Hematopoietic multipotent progenitor cell treated with erythropoietin and hydrocortisone succinate and interleukin-3 and kit ligand, for 8 days (in vitro differentiated cells): ENCODE data around the gene GNPTG.

Experiments used
- DNase-seq: peaks from one replicate; pipeline ENCODE4 v3.0.0-alpha.2; 2015

The GNPTG gene

DNA sequence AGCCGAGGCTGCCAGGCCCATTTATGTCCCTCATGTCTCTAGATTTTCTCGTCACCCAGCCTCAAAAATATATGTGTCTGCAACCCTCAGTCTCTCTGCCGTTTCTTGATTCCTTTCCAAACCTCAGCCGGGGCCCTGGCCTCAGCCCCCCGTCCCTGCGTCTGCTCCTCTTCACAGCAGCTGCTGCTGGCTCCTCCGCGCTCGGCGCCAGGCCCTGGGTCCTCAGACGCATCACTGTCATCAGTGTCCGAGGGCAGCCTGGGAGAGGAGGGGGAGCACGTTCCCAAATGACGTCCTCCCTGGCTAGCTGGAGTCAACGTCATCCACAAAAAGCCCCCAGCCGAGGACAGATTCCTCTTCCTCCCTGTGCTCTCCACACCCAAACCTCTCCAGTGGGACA is 2.4 kb upstream of the GNPTG start:
- no peak for DNase-seq

DNA sequence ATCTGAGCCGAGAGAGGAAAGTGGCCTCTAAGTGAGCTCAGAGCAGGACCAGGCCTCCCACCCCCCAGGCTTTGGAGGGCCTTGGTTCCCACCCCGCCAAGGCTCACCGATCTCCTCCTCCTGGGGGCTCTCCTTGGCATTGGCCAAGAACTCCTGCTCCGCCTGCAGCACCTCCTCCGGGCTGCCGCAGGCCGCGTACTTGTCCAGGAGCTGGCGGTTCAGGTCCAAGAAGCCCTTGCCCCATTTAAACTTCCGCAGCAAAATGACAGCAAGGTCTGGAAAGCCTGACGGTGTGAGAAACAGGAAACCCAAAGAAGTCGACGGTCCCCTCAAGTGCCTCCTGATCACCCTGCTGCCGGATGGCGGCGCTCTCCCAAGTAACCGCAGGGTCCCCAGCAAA is 1.8 kb upstream of the GNPTG start:
- no peak for DNase-seq

DNA sequence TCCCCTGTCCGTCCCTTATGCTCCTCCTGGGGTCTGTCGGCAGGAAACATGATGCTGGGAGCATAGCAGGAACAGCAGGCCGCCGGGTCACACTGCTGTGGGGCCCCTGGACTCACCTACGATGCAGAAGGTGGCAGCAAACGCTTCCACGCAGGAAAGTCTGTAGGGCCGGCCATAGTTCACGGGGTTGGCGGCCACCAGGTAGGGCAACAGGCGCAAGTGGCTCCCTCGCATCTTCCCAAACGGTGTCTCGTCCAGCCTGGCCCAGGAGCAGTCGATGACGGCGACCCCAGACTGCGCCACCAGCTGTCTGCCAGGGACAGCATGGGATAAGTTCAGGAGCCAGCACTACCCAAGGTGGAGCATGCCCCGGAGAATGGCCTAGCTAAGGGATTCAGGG is 1.0 kb upstream of the GNPTG start:
- DNase-seq, result no peak

DNA sequence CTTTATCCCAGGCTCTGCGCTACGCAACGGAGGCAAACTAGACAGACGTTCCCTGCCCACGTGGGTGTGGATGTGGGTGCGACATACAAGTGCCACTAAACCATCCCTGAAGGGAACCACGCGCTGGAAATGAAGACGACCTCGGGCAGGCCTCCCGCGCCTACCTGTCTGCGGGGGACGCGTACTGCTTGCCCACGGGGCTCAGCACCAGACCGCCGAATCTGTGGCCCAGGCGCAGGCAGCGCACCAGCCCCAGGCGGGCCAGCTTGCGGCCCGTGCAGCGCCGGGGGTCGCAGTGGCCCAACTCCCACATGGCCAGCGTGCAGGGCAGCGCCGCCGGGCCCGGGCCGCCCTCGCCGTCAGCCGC is 533 bp upstream of the GNPTG start:
- DNase-seq, result peak; percentile 35

DNA sequence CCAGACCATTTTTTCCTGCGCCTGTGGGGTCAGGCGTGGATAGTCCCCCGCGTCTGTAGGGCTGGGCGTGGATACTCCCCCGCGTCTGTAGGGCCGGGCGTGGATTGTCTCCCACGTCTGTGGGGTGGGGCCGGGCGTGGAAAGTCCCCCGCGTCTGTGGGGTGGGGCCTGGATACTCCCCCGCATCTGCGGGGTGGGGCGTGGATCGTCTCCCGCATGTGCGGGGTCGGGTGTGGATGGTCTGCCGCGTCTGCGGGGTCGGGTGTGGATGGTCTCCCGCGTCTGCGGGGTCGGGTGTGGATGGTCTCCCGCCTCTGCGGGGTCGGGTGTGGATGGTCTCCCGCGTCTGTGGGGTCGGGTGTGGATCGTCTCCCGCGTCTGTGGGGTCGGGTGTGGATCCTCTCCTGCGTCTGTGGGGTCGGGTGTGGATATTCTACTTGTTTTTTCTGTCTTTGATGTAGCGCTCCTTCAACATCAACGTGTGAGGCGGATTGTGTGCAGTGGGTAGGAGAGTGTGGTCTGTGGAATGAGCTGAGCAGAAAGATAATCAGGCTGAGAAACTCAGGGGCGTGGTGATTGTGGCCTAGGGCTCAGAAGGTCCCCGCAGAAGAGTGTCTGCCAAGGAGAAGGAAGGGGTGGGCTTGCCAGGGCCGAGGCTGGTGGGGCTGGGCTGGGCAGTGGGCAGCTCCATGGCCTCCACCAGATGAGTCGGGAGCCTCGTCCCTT is 3.2 kb downstream of the GNPTG start:
- peak; percentile 70 for DNase-seq

DNA sequence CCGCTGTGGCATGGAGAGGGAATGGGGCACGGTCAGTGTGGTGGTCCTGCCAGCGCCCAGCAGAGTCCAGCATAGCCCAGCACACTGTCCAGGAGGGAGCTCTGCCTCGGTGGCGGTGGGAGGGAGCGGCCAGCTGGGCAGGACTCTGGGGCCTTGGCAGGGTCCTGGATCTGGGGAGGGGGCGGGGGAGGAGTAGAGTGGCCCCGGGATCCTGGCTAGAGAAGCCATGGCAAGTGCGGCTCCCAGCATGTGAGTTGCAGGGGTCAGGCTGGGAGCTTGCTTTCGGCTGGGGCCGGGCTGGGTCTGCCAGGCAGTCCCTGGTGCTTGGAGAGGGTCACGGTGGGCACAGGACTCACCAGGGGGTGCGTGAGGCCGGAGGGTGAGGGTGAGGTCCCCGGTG is 3.9 kb downstream of the GNPTG start:
- no peak for DNase-seq

DNA sequence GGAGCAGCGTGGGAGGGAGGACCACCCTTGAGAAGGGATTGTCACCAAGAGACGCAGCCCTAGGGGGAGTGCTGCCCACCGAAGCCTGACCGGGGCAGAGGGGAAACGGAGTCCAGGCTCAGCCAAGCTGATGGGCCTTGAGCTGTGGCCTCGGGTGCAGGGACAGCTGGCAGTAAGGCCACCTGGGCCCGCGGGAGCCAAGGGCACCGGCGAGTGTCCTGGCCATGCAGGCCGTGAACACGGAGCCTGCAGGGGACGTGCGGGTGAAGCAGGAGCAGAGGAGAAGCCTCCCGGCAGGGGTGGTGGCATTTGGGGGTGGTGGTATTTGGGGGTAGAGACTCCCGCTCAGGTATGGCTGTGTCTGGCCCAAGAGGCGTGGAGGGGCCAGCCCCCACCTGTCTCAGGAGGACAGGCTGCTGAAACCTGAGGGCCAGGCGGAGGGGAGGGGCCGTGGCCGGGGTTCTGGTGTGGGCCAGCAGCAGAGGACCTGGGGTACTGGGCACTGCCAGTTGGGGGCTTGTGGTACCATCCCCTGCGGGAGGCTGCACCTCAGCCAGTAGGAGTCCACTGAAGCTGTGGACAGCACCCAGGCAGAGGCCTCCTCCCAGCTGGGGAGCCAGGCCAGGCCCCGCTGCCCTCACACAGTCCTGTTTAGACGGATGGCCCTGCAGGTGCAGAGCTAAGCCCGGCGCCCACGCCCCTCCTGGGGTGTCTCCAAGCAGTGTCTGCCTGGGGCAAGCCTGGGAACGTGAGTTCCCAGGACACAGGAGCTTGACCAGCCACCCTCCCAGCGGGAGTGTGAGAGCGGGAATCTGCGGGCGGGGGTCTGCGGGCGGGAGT is 4.5 kb downstream of the GNPTG start:
- no peak for DNase-seq

DNA sequence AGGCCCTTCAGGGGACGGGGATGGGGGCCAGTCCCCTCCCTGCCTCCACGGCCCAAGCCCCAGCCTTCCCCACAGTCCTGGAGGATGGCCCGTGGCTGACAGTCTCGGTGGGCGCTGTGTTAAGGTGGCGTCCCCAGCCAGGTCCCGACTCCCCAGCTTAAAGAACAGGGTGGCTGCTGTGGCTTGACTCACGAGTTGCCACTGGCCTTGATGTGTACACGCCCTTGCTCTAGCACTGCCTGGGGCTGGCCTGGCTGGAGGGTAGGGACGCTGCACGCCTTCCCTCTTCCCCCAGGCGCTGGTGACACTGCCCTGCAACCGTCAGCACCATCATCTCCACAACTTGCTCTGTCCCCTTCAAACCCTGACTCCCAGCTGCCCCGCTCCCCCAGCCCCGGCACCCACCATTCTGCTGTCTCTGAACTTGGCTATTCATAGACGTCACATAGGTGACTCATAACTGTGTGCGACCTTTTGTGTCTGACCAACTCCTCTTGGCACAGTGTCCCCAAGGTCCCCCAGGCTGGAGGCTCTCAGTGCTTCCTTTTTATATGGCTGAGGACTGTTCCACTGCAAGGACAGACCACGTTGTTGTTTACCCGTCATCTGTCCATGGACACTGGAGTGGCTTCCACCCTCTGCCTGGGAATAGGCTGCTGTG is 6.3 kb downstream of the GNPTG start:
- no peak for DNase-seq

DNA sequence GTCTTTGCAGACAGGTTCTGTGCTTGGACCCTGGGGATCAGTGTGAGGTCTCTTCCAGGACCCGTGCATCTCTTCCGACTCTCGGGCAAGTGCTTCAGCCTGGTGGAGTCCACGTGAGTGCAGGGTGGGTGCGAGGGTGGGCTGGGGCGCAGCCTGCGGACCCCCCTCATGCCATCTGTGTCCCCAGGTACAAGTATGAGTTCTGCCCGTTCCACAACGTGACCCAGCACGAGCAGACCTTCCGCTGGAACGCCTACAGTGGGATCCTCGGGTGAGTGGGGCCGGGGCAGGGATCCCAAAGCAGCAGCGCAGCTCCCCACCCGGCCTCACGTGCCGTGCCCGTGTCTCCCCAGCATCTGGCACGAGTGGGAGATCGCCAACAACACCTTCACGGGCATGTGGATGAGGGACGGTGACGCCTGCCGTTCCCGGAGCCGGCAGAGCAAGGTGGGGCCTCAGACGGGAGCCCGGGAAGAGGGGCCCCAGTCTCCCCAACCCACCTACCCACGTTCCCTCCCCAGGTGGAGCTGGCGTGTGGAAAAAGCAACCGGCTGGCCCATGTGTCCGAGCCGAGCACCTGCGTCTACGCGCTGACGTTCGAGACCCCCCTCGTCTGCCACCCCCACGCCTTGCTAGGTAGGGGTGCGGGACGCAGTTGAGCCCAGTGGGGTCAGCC is 10.1 kb downstream of the GNPTG start:
- no peak for DNase-seq

DNA sequence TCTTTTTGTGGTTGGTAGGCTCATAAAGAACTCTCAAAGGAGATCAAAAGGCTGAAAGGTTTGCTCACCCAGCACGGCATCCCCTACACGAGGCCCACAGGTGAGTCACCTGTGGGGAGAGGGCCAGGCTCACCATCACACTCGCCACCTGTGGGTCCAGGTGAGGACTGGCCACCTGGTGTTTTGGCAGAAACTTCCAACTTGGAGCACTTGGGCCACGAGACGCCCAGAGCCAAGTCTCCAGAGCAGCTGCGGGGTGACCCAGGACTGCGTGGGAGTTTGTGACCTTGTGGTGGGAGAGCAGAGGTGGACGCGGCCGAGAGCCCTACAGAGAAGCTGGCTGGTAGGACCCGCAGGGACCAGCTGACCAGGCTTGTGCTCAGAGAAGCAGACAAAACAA is 11.1 kb downstream of the GNPTG start:
- DNase-seq, result no peak

DNA sequence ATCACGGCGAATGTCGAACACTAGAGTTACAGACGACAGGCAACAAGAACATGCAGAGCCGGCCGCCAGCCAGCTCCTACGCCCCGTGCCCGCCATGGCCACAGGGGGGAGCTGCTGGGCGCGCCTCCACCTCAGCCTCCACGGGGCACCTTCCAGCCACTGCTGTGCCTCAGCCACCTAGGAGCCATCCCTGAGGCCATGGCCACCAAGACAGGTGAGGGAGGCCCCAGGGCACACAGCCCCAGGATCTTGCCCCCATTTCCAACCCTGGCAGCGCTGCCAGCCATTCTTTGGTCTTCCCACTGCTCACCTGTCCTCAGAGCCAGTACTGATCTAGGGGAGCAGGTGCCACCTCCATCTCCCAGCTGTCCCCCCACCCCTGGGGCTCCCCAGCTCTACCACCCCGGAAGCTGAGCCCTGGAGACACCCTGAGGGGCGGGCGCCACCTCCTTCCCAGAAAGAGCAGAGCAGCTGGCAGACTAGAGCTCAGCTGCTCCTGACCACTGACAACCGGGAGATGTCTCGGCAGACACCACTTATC is 11.8 kb downstream of the GNPTG start:
- peak; percentile 61 for DNase-seq

DNA sequence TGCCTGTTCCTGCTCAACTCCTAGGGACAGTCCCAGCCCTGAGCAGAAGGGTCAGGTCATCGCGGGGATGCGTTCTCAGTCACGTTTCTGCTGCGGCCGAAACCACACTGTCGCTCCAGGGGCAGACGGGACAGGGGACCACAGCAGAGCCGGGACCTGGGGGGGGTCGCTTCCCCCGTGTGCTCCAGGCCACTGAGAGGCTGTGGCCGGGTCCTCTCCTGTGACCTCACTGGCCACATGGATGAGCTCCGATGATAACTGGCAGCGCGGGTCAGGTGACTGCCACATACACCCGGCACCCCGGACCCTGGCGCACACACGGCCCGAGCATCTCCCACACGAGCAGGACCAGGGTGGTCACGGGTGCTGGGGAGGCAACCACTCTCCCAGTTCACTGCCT is 12.8 kb downstream of the GNPTG start:
- DNase-seq, result no peak

DNA sequence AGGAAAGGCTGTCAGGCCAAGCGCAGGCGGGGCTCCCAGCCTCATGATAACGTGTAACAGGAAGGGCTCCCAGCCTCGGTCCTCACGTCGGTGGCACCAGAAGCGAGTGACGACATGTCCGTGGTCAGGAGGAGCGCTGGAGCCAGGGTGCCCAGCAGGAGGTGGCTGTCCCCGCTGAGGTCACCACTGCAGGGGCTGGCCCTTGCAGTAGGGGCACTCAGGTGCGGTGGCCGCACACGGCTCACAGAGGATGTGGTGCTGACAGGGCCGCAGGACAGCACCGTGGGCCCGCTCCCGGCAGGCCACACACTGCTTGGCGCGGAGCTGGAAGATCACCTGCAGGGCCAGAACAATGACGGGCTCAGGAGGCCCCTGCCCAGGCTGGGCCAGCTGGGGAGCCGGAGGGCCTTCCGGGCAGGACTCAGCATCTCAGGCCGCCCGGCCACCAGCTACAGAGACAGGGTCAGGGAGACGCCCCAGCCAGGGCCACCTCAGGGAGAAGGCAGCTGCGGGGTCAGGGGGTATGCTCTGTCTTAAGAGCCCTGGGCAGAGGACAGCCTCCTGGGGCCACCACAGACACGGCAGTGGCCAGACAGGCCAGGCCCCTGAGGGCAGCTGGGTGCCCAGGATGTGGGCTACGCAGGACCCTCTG is 14.5 kb downstream of the GNPTG start:
- DNase-seq, result no peak

DNA sequence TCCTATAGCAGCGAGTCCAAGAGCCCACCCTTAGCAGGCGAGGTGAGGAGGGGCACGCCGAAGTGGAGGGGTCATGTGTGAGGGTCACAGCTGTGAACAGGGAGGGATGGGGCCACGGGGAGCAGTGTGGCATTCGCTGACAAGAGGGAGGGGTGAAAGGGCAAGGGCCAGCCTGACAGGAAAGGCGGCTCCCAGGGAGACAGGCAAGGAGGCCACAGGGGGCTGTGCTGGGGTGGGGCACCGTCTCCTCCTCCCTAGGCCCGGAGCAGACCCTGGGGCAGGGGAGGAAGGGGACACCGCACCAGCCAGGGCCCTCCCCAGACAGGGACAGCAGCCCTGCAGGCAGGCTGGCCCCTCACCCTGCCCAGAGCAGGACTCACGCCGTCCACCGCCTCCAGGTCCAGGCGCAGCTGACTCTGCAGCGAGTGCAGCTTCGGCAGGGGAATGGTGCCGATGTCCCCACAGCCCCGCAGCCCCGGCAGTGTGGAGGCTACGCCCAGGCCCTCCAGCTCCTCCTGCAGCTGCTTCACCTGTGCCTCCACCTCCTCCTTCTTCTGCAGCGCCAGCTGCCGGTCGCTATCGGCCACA is 15.1 kb downstream of the GNPTG start:
- no peak for DNase-seq

DNA sequence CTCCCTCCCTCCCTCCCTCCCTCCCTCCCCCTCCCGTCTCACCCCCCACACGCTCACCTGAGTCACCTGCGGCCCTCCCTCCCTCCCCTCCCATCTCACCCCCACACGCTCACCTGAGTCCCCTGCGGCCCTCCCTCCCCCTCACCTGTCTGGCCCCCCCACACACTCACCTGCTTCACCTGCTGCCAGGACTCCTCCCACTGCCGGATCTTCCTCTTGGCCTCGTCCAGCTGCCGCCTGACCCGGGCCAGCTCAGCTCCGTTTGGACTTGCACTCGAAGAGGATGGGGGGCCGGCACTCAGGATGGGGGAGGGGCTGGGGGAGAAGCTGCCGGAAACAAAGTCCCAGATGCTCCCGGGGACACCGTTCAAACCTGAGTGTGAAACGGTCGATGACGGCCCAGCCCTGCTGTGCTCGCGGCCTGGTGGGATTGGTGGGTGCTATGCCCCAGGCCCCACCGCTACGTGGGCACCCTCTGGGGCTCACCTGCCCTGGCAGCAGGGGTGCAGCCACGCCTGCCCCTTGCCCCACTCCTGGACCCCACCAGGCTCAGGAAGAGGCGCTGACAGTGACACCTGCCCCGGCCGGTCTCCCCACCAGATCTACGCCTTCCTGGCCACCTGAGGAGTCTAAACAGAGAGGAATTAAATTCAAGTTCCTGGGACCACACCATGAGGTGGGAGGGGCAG is 15.9 kb downstream of the GNPTG start:
- DNase-seq, result no peak

DNA sequence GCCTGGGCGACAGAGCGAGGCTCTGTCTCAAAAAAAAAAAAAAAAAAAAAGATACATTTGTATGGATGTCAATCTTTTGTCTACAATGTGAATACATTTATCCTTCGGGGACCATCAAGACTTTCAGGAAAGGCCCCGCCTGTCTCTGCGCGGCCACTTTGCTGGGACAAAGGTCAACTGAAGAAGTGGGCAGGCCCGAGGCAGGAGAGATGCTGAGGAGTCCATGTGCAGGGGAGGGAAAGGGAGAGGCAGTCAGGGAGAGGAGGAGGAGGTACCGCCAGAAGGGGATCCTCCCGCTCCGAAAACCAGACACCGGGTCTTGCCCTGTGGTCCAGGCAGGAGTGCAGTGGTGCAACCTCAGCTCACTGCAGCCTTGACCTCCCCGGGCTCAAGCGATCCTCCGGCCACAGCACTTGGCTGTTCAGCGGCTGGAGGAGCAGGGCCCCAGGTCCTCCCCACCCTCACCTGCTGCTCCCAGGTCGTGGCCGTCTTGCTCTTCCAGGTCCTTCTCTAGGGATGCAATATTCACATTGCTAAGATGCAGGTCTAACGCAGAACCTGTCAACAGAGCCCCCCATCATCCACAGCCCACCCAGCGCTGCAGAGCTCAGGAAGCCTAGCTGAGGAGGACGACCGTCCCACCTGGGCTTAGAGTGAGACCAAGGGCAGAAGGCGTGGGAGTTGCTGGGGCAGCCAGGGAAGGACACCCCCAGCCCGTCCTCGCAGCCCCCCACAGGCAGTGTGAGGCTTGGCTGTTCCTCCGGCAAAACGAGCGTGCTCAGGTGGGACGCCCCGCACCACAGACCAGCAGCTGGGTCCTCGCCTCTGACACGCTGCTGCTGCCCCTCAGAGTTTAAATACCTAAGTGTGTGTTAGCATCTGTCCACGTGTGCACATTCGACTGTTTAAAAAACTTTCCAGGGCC is 19.6 kb downstream of the GNPTG start:
- no peak for DNase-seq

DNA sequence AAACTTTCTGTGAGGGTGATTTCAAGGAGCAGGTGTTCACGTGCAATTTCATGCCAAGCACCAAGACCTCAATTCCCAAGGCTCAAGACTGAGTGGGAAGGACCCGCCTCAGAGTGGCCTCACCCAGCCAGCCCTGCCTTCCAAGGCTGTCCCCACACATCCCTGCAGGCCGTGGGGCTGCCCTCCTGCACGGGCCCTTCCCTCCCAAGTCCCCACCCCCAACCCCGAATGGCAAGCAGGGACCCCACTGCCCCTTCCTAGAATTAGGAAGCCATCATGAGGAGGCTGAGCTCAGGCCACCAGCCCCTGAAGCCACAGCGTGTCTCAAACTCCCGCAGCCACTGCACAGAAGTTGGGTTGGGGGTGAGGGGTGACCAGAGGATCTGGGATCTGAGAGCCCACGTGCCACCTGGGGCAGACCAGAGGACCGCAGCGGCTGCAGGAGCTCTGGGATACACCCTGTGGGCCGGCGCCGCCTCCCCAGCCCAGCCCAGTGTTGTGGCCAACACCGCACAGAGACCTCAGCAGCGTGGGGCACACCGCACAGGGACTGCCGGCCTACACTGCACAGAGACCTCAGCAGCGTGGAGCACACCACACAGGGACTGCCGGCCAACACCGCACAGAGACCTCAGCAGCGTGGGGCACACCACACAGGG is 20.7 kb downstream of the GNPTG start:
- DNase-seq, result no peak

DNA sequence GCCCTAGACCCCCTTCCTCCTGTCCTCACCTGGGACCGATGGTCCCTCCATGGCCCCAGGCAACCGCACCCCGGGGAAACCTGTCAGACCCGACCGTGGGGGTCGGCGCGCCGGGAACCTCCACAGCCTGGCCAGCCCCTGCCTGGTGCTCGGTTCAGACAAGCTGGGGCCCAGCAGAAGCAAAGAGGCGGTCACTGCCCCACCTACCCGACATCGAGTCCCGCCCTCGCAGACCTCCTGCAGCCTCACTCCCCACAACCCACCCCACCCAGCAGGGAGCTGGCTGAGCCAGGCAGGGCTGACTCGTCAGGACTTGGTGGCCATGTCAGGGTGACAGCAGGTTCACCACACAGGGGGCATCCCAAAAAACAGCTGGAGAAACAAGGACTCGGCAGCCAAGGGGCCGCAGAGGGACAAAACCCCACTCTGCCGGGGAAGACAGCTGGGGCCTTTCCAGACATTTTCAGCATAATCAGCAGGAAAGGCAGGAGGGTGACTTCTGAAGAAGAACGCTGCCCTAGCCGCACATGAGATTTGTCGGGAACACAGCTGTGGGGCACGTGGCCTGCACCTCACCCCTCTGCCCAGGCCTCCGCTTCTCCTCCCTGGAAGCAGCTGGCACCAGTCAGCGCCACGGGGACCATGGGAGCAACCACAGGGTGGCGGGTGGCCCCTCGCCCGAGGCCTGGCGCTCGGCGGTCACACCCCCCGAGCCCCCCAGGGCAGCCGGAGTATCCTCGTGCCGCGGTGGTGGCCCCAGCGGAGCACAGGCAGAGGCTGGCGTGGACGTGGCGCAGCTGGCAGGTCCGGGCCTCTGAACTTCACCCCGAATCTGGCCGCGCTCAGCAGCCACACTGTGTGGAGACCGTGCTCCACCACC is 22.9 kb downstream of the GNPTG start:
- DNase-seq, result no peak

DNA sequence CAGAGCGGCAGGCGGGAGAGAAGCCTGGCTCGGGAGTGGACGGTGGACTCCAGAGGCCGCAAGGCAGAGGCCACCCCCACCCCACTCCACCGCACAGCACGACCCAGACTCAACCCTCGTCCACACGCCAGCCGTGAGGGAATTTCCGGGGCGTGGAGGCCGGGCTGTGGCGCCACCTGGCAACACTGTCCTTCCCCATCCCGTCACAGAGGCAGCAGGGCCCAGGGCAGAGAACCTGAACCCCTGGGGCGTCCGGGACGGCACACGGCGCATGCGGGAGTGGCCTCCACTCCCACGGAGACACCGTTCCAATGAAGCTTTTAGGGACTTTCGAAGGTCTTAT is 23.5 kb downstream of the GNPTG start:
- DNase-seq, result no peak
